Breast epithelium (tissue), 4 donors: Measurements from ENCODE around the gene CMSS1. TPM values are rescaled to one million over a fixed set of nuclear protein-coding genes. Genes with fewer than 3 reads are reported as not detected.

ENCODE experiments used
- DNase-seq, 2 donors: peaks; one replicate each; pipeline ENCODE4 v3.0.0-alpha.2; 2019; ENCODE audit warnings: low spot score in 2 of 2
- H3K27ac ChIP-seq, 2 donors: fragments of 200-600 bp; sonication (generic) in 1 of 2; one replicate each; pipeline ENCODE4 v1.5.1; 2016 to 2019; ENCODE audit warnings: mild to moderate bottlenecking in 1 of 2
- H3K27me3 ChIP-seq, 2 donors: fragments of 200-600 bp; sonication (generic) in 1 of 2; one replicate each; pipeline versions ENCODE4 v1.5.1 to v1.6.0; 2017 to 2019; ENCODE audit warnings: control low read depth in 1 of 2, mild to moderate bottlenecking in 1 of 2
- H3K36me3 ChIP-seq: fragments of 200-600 bp; one replicate; pipeline ENCODE4 v1.5.1; 2019
- H3K4me1 ChIP-seq, 2 donors: fragments of 200-600 bp; sonication (generic); one replicate each; pipeline ENCODE4 v1.5.1; 2016 to 2019; ENCODE audit warnings: control low read depth in 1 of 2
- H3K4me3 ChIP-seq, 3 donors: fragments of 200-600 bp; sonication (generic); 1 replicate in 2 of 3; 2 replicates in 1 of 3; pipeline ENCODE4 v1.5.1; 2016 to 2019; ENCODE audit warnings: mild to moderate bottlenecking in 3 of 3, moderate library complexity in 2 of 3
- H3K9me3 ChIP-seq, 2 donors: fragments of 200-600 bp; sonication (generic) in 1 of 2; one replicate each; pipeline ENCODE4 v1.5.1; 2016 to 2019; ENCODE audit warnings: control low read depth in 1 of 2
- CTCF ChIP-seq, 3 donors: fragments of 450-650 bp; IDR thresholded peaks; one replicate each; pipeline ENCODE4 v1.5.1; 2016 to 2017; ENCODE audit warnings: antibody characterized with exemption in 3 of 3, mild to moderate bottlenecking in 3 of 3, moderate library complexity in 3 of 3
- POLR2A ChIP-seq: fragments of 450-650 bp; IDR thresholded peaks from one replicate; pipeline ENCODE4 v1.6.1; 2016; ENCODE audit warnings: antibody characterized with exemption, mild to moderate bottlenecking, moderate library complexity
- POLR2AphosphoS5 ChIP-seq, 3 donors: sonication (generic); formaldehyde crosslinking; IDR thresholded peaks; one replicate each; pipeline ENCODE4 v1.6.1; 2017; ENCODE audit warnings: antibody characterized with exemption in 3 of 3
- intact Hi-C: fragments of 100-400 bp; cut with DNase I; formaldehyde crosslinking; loops from one replicate; pipeline ENCODE4 v1.15.1; 2023; ENCODE audit warnings: low total_unique reads
- total RNA-seq, 3 donors: library from RNA; depleted of rRNA; stranded (reverse); fragments of >200 nt; gene quantifications; one replicate each; pipeline ENCODE4 v1.1.0, GENCODE V29; 2016

Gene CMSS1
- total RNA-seq, 3 donors from 2014 or later = 15.5 to 35.4 (median 16.1) TPM

- intact Hi-C loops = no loop called here
- no peak for DNase-seq
- H3K36me3 ChIP-seq = no peaks in the 10 kb centered on the region
- H3K4me1 ChIP-seq = no peaks in the 10 kb centered on the region
- no peaks in the 10 kb centered on the region for H3K9me3 ChIP-seq
- no peak overlapping the region for H3K27ac ChIP-seq
- TF ChIP-seq POLR2A (no peak), POLR2AphosphoS5 (IDR thresholded peaks at IDR 0.05) (no peak), CTCF (IDR thresholded peaks at IDR 0.05) (no peak)
- no peak overlapping the region for H3K4me3 ChIP-seq
- no peaks in the 10 kb centered on the region for H3K27me3 ChIP-seq
Measured at GRCh38 chr3:99984668-99985067, 167.0 kb downstream of the CMSS1 start.

- no peaks in the 10 kb centered on the region for H3K36me3 ChIP-seq
- H3K4me3 ChIP-seq = no peak overlapping the region
- intact Hi-C loops = no loop called here
- H3K27ac ChIP-seq = no peak overlapping the region
- H3K4me1 ChIP-seq = no peaks in the 10 kb centered on the region
- no peak for TF ChIP-seq CTCF (IDR thresholded peaks at IDR 0.05)
- no peak for TF ChIP-seq POLR2A
- no peak for TF ChIP-seq POLR2AphosphoS5 (IDR thresholded peaks at IDR 0.05)
- H3K27me3 ChIP-seq = no peaks in the 10 kb centered on the region
- H3K9me3 ChIP-seq = no peaks in the 10 kb centered on the region
- no peak for DNase-seq
Measured at GRCh38 chr3:99990179-99990578, 172.5 kb downstream of the CMSS1 start.

- Histone ChIP-seq H3K27me3 (no peaks in the 10 kb centered on the region), H3K4me1 (no peaks in the 10 kb centered on the region), H3K4me3 (no peak overlapping the region), H3K36me3 (no peaks in the 10 kb centered on the region), H3K27ac (no peak overlapping the region), H3K9me3 (no peaks in the 10 kb centered on the region)
- intact Hi-C loops = no loop called here
- DNase-seq = no peak
- no peak for TF ChIP-seq POLR2A
- no peak for TF ChIP-seq CTCF (IDR thresholded peaks at IDR 0.05)
- no peak for TF ChIP-seq POLR2AphosphoS5 (IDR thresholded peaks at IDR 0.05)
Measured at GRCh38 chr3:99997293-99997692, 179.6 kb downstream of the CMSS1 start.

- Histone ChIP-seq H3K4me3 (no peak overlapping the region), H3K9me3 (no peaks in the 10 kb centered on the region), H3K4me1 (no peaks in the 10 kb centered on the region), H3K27me3 (no peaks in the 10 kb centered on the region), H3K36me3 (no peaks in the 10 kb centered on the region), H3K27ac (no peak overlapping the region)
- intact Hi-C loops = no loop called here
- TF ChIP-seq POLR2AphosphoS5 (IDR thresholded peaks at IDR 0.05) = no peak
- TF ChIP-seq CTCF (IDR thresholded peaks at IDR 0.05) = no peak
- no peak for TF ChIP-seq POLR2A
- no peak for DNase-seq
Measured at GRCh38 chr3:99999536-99999935, 181.9 kb downstream of the CMSS1 start.

GRCh38 chr3:100001083-100001482 lies 183.4 kb downstream of the CMSS1 start:
- Histone ChIP-seq H3K4me3 (no peak overlapping the region), H3K4me1 (no peaks in the 10 kb centered on the region), H3K36me3 (no peaks in the 10 kb centered on the region), H3K9me3 (no peaks in the 10 kb centered on the region), H3K27ac (peak overlapping the region in 1 of 2 donors; percentile 6), H3K27me3 (no peaks in the 10 kb centered on the region)
- no peak for TF ChIP-seq POLR2A
- TF ChIP-seq POLR2AphosphoS5 (IDR thresholded peaks at IDR 0.05) = no peak
- no peak for TF ChIP-seq CTCF (IDR thresholded peaks at IDR 0.05)
- intact Hi-C loops = loop anchor here (10.0 kb wide), 1 partner anchor 94 kb away; no protein-coding TSS in a partner anchor
- DNase-seq = no peak
